H1 (cell line): ENCODE data around the gene NR2F1. TPM values are rescaled to one million over a fixed set of nuclear protein-coding genes. Genes with fewer than 3 reads are reported as not detected.
A peak's percentile ranks its signal among the peaks of the same experiment; 100 is the strongest.

Experiments
- CTCF ChIA-PET: fragments of 300-600 bp; sonication (Branson Sonifier 250); formaldehyde crosslinking; loops from one replicate; lab custom pipeline; 2021; ENCODE audit not compliant: partially characterized antibody; lab: Charles Lee
- POLR2A ChIA-PET: fragments of 300-600 bp; sonication (Branson Sonifier 250); formaldehyde crosslinking; loops from one replicate; lab custom pipeline; 2021; ENCODE audit warnings: inconsistent platforms; ENCODE audit not compliant: partially characterized antibody; lab: Charles Lee
- DNase-seq, 2 experiments: peaks; one replicate each; pipeline versions ENCODE4 v3.0.0 to v3.0.0-alpha.2; 2010 to 2022; ENCODE audit warnings: low spot score in 2 of 2, low read depth in 1 of 2, mixed read lengths in 1 of 2
- FAIRE-seq: peaks from 2 replicates; lab custom pipeline; 2011; peaks lifted over from hg19 to GRCh38; lab: Jason Lieb, UNC
- H2AFZ ChIP-seq: 2 replicates; pipeline ENCODE4 v1.8.1; 2012; ENCODE audit warnings: low read length, inconsistent platforms
- H2AK5ac ChIP-seq: 2 replicates; pipeline ENCODE4 v1.6.1; 2013; ENCODE audit warnings: low read depth, low read length
- H2BK120ac ChIP-seq: replicated peaks from 2 replicates; pipeline ENCODE3; 2013; ENCODE audit warnings: low read depth, low read length, inconsistent platforms
- H2BK12ac ChIP-seq: 2 replicates; pipeline ENCODE4 v1.6.1; 2013; ENCODE audit warnings: low read depth, low read length
- H2BK15ac ChIP-seq: 2 replicates; pipeline ENCODE4 v1.6.1; 2013; ENCODE audit warnings: low read length
- H2BK20ac ChIP-seq: 2 replicates; pipeline ENCODE4 v1.6.1; 2013; ENCODE audit warnings: low read length
- H2BK5ac ChIP-seq: 2 replicates; pipeline ENCODE4 v1.6.1; 2013; ENCODE audit warnings: low read depth, low read length
- H3K14ac ChIP-seq: 2 replicates; pipeline ENCODE4 v1.6.1; 2013; ENCODE audit warnings: inconsistent platforms; ENCODE audit not compliant: insufficient read length
- H3K18ac ChIP-seq: 2 replicates; pipeline ENCODE4 v1.6.1; 2013; ENCODE audit warnings: low read length; ENCODE audit errors: extremely low read depth
- H3K23ac ChIP-seq: 2 replicates; pipeline ENCODE4 v1.6.1; 2013; ENCODE audit warnings: inconsistent platforms; ENCODE audit not compliant: insufficient read length
- H3K23me2 ChIP-seq: 2 replicates; pipeline ENCODE4 v1.6.1; 2013; ENCODE audit warnings: low read depth, low read length
- H3K27ac ChIP-seq: 2 replicates; pipeline ENCODE4 v1.6.1; 2011; ENCODE audit warnings: low read depth, low read length, inconsistent platforms
- H3K27me3 ChIP-seq, 4 experiments: replicated peaks in 1 of 4; 1 replicate in 1 of 4; 2 replicates in 3 of 4; pipeline versions ENCODE4 v1.6.1 to v1.8.1; 2011 to 2013; ENCODE audit warnings: low read length in 3 of 4, mild to moderate bottlenecking in 3 of 4, inconsistent platforms in 2 of 4, mixed read lengths in 2 of 4, moderate library complexity in 1 of 4; ENCODE audit not compliant: control insufficient read depth in 3 of 4, insufficient read depth in 3 of 4; ENCODE audit errors: extremely low read depth in 1 of 4
- H3K36me3 ChIP-seq, 4 experiments: 2 replicates each; pipeline versions ENCODE4 v1.6.1 to v1.8.1; 2011 to 2013; ENCODE audit warnings: mild to moderate bottlenecking in 4 of 4, low read length in 3 of 4, moderate library complexity in 2 of 4, control low read depth in 1 of 4, inconsistent platforms in 1 of 4; ENCODE audit not compliant: insufficient read depth in 4 of 4, control insufficient read depth in 2 of 4
- H3K4ac ChIP-seq: replicated peaks from 2 replicates; pipeline ENCODE3; 2013; ENCODE audit warnings: low read length, low read depth, mixed read lengths, inconsistent platforms; ENCODE audit not compliant: insufficient read length
- H3K4me1 ChIP-seq, 4 experiments: replicated peaks in 1 of 4; 1 replicate in 1 of 4; 2 replicates in 3 of 4; pipeline versions ENCODE4 v1.6.1 to v1.8.1; 2011 to 2013; ENCODE audit warnings: low read length in 3 of 4, inconsistent platforms in 2 of 4, mixed read lengths in 1 of 4; ENCODE audit not compliant: insufficient read depth in 4 of 4, control insufficient read depth in 3 of 4
- H3K4me2 ChIP-seq, 2 experiments: 2 replicates each; pipeline versions ENCODE4 v1.6.1 to v1.8.1; 2011 to 2013; ENCODE audit warnings: low read depth in 2 of 2, low read length in 2 of 2, control low read depth in 1 of 2, inconsistent platforms in 1 of 2, mild to moderate bottlenecking in 1 of 2; ENCODE audit not compliant: insufficient read depth in 1 of 2
- H3K4me3 ChIP-seq, 4 experiments: fragments of 200-600, 300-600 bp in 1 of 4; sonication (generic), shearing (Covaris generic), sonication (Bioruptor Twin) in 1 of 4; 2 replicates each; pipeline versions ENCODE4 v1.5.1 to v1.8.1; 2011 to 2016; ENCODE audit warnings: low read length in 4 of 4, low read depth in 3 of 4, control low read depth in 2 of 4, inconsistent platforms in 2 of 4, mild to moderate bottlenecking in 2 of 4, mixed read lengths in 1 of 4, moderate library complexity in 1 of 4; ENCODE audit not compliant: insufficient read depth in 2 of 4; ENCODE audit errors: extremely low read depth in 1 of 4
- H3K56ac ChIP-seq: replicated peaks from 2 replicates; pipeline ENCODE3; 2013; ENCODE audit warnings: low read depth, mild to moderate bottlenecking, mixed read lengths, low read length, inconsistent platforms; ENCODE audit not compliant: insufficient read length
- H3K79me1 ChIP-seq: 2 replicates; pipeline ENCODE4 v1.6.1; 2013; ENCODE audit warnings: low read depth, low read length, control low read depth
- H3K79me2 ChIP-seq, 2 experiments: 2 replicates each; pipeline versions ENCODE4 v1.6.1 to v1.8.1; 2012 to 2013; ENCODE audit warnings: low read length in 2 of 2, mild to moderate bottlenecking in 2 of 2, inconsistent platforms in 1 of 2; ENCODE audit not compliant: insufficient read depth in 2 of 2, control insufficient read depth in 1 of 2
- H3K9ac ChIP-seq, 4 experiments: replicated peaks in 1 of 4; 1 replicate in 1 of 4; 2 replicates in 3 of 4; pipeline versions ENCODE4 v1.6.1 to v1.8.1; 2011 to 2013; ENCODE audit warnings: low read depth in 3 of 4, low read length in 3 of 4, control low read depth in 2 of 4, mild to moderate bottlenecking in 2 of 4, moderate library complexity in 2 of 4, inconsistent platforms in 1 of 4; ENCODE audit errors: extremely low read depth in 1 of 4
- H3K9me3 ChIP-seq, 2 experiments: 2 replicates each; pipeline versions ENCODE4 v1.6.1 to v1.8.1; 2012 to 2013; ENCODE audit warnings: mild to moderate bottlenecking in 2 of 2, moderate library complexity in 2 of 2, control low read depth in 1 of 2, inconsistent platforms in 1 of 2, low read depth in 1 of 2, low read length in 1 of 2, mixed read lengths in 1 of 2; ENCODE audit not compliant: insufficient read depth in 2 of 2
- H4K20me1 ChIP-seq, 2 experiments: replicated peaks in 1 of 2; 2 replicates each; pipeline versions ENCODE3 to v1.8.1; 2011 to 2013; ENCODE audit warnings: inconsistent platforms in 2 of 2, low read length in 2 of 2, mild to moderate bottlenecking in 1 of 2; ENCODE audit not compliant: insufficient read depth in 2 of 2, control insufficient read depth in 1 of 2
- H4K5ac ChIP-seq: 2 replicates; pipeline ENCODE4 v1.6.1; 2013; ENCODE audit warnings: low read length, low read depth, mixed read lengths, inconsistent platforms; ENCODE audit not compliant: insufficient read length
- H4K8ac ChIP-seq: 2 replicates; pipeline ENCODE4 v1.8.0; 2013; ENCODE audit warnings: mild to moderate bottlenecking, moderate library complexity, low read length, inconsistent platforms; ENCODE audit not compliant: insufficient read depth; ENCODE audit errors: extremely low read depth
- H4K91ac ChIP-seq: replicated peaks from 2 replicates; pipeline ENCODE3; 2013; ENCODE audit warnings: low read length, mixed read lengths, inconsistent platforms; ENCODE audit not compliant: insufficient read length
- BACH1 ChIP-seq: IDR thresholded peaks from 2 replicates; pipeline ENCODE4 v1.6.1; 2012; ENCODE audit warnings: low read length, improper control_type of control experiment
- CBX5 ChIP-seq: fragments of 300-800, 300-1000 bp; sonication (generic); IDR thresholded peaks from 2 replicates; pipeline ENCODE4 v1.7.1; 2016; ENCODE audit warnings: antibody characterized with exemption, low read length, low read depth
- CBX8 ChIP-seq: fragments of 300-800, 300-1000 bp; sonication (generic); IDR thresholded peaks from 2 replicates; pipeline ENCODE4 v1.7.1; 2016; ENCODE audit warnings: low read depth, low read length, borderline replicate concordance
- CREB1 ChIP-seq: IDR thresholded peaks from 2 replicates; pipeline ENCODE4 v1.6.1; 2012; ENCODE audit warnings: inconsistent platforms
- CTBP2 ChIP-seq: IDR thresholded peaks from 2 replicates; pipeline ENCODE4 v1.7.0; 2011; ENCODE audit warnings: borderline replicate concordance, mild to moderate bottlenecking, moderate library complexity, mixed read lengths, low read length; ENCODE audit not compliant: insufficient read depth, insufficient read length
- HDAC6 ChIP-seq: IDR thresholded peaks from one replicate; pipeline ENCODE4 v1.7.1; 2012; ENCODE audit warnings: low read depth, mild to moderate bottlenecking, inconsistent platforms, low read length, moderate library complexity
- KDM4A ChIP-seq: IDR thresholded peaks from one replicate; pipeline ENCODE4 v1.7.1; 2012; ENCODE audit warnings: low read depth, mild to moderate bottlenecking, moderate library complexity, low read length, inconsistent platforms; ENCODE audit not compliant: severe bottlenecking
- RBBP5 ChIP-seq: IDR thresholded peaks from 2 replicates; pipeline ENCODE4 v1.7.1; 2012; ENCODE audit warnings: low read depth, mild to moderate bottlenecking, inconsistent platforms, low read length, moderate library complexity, borderline replicate concordance
- SAP30 ChIP-seq: fragments of 300-600 bp; sonication (generic); IDR thresholded peaks from 2 replicates; pipeline ENCODE4 v1.7.1; 2012; ENCODE audit warnings: low read length, moderate library complexity, mild to moderate bottlenecking, inconsistent platforms; ENCODE audit not compliant: insufficient read depth, insufficient replicate concordance
- SIX5 ChIP-seq: IDR thresholded peaks from 2 replicates; pipeline ENCODE4 v1.6.1; 2011; ENCODE audit warnings: mild to moderate bottlenecking, low read depth, low read length
- SP2 ChIP-seq: IDR thresholded peaks from 2 replicates; pipeline ENCODE4 v1.6.1; 2012; ENCODE audit warnings: mild to moderate bottlenecking, low read length, inconsistent platforms
- TAF7 ChIP-seq: optimal IDR thresholded peaks from 2 replicates; pipeline ENCODE3; 2011; ENCODE audit warnings: low read depth, mild to moderate bottlenecking, inconsistent platforms, low read length, moderate library complexity, borderline replicate concordance
- WGBS, 2 experiments: shearing (Covaris generic) in 1 of 2; methylation state at CpG; one replicate each; pipeline versions ENCODE4 v1.1.6 to v1.1.7; 2013 to 2015; ENCODE audit warnings: low lambda C conversion rate in 2 of 2, mixed read lengths in 2 of 2, inconsistent platforms in 1 of 2, low coverage in 1 of 2, missing lambda C conversion rate in 1 of 2; ENCODE audit not compliant: insufficient replicate concordance in 2 of 2, insufficient coverage in 1 of 2, insufficient read length in 1 of 2; ENCODE audit errors: extremely low coverage in 1 of 2, missing lambda C conversion rate in 1 of 2; 5-methylcytosine and 5-hydroxymethylcytosine counted together
- polyA plus RNA-seq, 7 experiments: library from polyadenylated mRNA; depleted of rRNA in 3 of 7; stranded (reverse) in 5 of 7; unstranded in 2 of 7; fragments of >200 nt in 5 of 7; fragments of 200-250 nt in 2 of 7; gene quantifications; 1 replicate in 5 of 7; 2 replicates in 1 of 7; 4 replicates in 1 of 7; pipeline versions ENCODE4 v1.2.1 to v1.2.3, GENCODE V29; 2011 to 2013; ENCODE audit warnings: missing spikeins in 2 of 7, mixed read lengths in 2 of 7
- total RNA-seq: library from RNA; stranded (reverse); fragmentation: NEBNext Ultra II Directional; extraction: Animal tissue kit (Norgen Biotek cat#: 25700); gene quantifications from 2 replicates; pipeline ENCODE4 v1.2.1, GENCODE V29; 2021

NR2F1 gene
- total and polyA plus RNA-seq, 2 of the 8 experiments (the other 6 are each of a cell fraction or from before 2014, with no cell fraction given), result not detected

DNA sequence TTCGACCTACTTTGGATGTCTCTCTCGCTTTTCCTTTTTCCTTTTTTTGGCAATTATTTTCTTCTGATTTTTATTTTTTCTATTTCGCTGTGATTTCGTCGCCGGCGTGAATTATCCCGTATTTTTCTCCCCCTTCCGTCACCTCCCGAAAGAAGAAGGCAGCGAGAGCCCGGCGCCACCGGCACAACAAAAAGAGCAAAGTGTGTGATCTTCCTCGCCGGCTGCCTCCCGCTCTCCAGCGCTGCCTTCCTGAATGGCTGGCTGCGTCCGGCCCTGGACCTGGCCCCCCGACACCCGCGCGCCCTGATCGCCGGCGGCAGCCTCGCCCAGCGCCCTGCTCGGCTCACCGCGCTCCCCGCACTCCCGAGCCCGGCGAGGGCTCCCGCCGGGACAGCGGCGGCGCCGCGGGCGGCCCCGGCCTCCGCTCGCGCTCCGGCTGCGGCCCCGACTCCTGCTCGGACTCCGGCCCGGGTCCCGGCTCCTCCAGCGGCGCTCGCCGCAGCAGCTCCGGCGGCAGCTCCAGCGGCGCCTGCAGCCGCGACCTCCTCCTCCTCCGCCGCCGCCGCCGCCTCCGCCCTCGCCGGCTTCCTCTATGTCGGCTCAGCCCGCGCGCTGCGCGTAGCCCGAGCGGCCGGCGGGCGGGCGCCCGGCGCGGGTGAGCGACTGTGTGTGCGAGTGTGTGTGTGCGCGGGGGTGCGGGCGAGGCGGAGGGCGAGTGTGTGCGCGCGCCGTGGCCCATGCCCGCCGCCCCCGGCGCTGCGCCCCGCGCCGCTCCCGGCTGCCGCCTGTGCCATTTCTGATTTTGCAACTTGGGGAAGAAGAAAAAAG is 960 bp downstream of the NR2F1 start:
- peaks cover 70 to 97% (median 84%) of the 10 kb centered on the region in 4 experiments for H3K27me3 ChIP-seq
- CTCF ChIA-PET, result interaction anchor here (0.9 to 2.1 kb wide), 5 partner anchors 12 to 290 kb away, joined by 3 to 12 read pairs (median 7); no protein-coding TSS in a partner anchor
- FAIRE-seq (no peak), DNase-seq (no peak)
- no peak overlapping the region; the same call in 1 of the 2 replicates for H3K18ac ChIP-seq
- H3K36me3 ChIP-seq, result peaks cover 0 to 9% (median 0%) of the 10 kb centered on the region in 4 experiments; a peak in 1 of 8 replicates
- peaks cover 0 to 38% (median 25%) of the 10 kb centered on the region in 4 experiments; a peak in 5 of 7 replicates for H3K4me1 ChIP-seq
- no peak overlapping the region for H4K91ac ChIP-seq
- H3K27ac ChIP-seq, result no peak overlapping the region
- peak overlapping the region; percentile 11 to 46 (median 24); a peak in 7 of 8 replicates for H3K4me3 ChIP-seq
- no peak overlapping the region for H2BK15ac ChIP-seq
- H3K79me1 ChIP-seq, result no peaks in the 10 kb centered on the region
- WGBS, 2 experiments, result 1% methylated on average over 47 of the region's 110 CpGs; no CpG with 5 or more reads in 1 of the 2 experiments
- H3K9ac ChIP-seq, result no peak overlapping the region
- H3K9me3 ChIP-seq, result no peaks in the 10 kb centered on the region
- peaks cover 5 to 22% of the 10 kb centered on the region in 2 experiments for H4K20me1 ChIP-seq
- H3K4me2 ChIP-seq, result peak overlapping the region; percentile 65 to 79
- no peak overlapping the region for H3K4ac ChIP-seq
- H2BK5ac ChIP-seq, result no peak overlapping the region
- H3K79me2 ChIP-seq, result no peaks in the 10 kb centered on the region
- H2AFZ ChIP-seq, result no peak overlapping the region
- no peak overlapping the region for H3K14ac ChIP-seq
- no peak overlapping the region for H2AK5ac ChIP-seq
- H3K56ac ChIP-seq, result no peak overlapping the region
- no peak overlapping the region for H2BK120ac ChIP-seq
- no peak overlapping the region for H2BK20ac ChIP-seq
- peaks cover 14% of the 10 kb centered on the region; the same call in 1 of the 2 replicates for H3K23me2 ChIP-seq
- POLR2A ChIA-PET, result no interaction called here
- no peak overlapping the region for H4K8ac ChIP-seq
- H3K23ac ChIP-seq, result no peak overlapping the region
- H2BK12ac ChIP-seq, result no peak overlapping the region
- H4K5ac ChIP-seq, result no peak overlapping the region
- TF ChIP-seq TAF7, result no peak
- no peak for TF ChIP-seq CREB1
- TF ChIP-seq CTBP2, result peak; percentile 98
- TF ChIP-seq HDAC6, result no peak
- TF ChIP-seq BACH1, result no peak
- TF ChIP-seq SP2, result no peak
- TF ChIP-seq CBX5, result no peak
- no peak for TF ChIP-seq CBX8
- TF ChIP-seq SAP30, result no peak
- no peak for TF ChIP-seq RBBP5
- TF ChIP-seq KDM4A, result peak; percentile 21
- no peak for TF ChIP-seq SIX5
